ENCODE results near the gene SH2D5. TPM values are rescaled to one million over a fixed set of nuclear protein-coding genes. Genes with fewer than 3 reads are reported as not detected.

Gene SH2D5
- total RNA-seq, 1 donor from 2014 or later, result 5.1 TPM

- Mint-ChIP-seq H3K9me3 (no peaks in the 10 kb centered on the region), H3K36me3 (no peaks in the 10 kb centered on the region), H3K4me1 (peaks cover 32% of the 10 kb centered on the region), H3K27me3 (ENCODE audit: insufficient read depth, low read depth) (peaks cover 12% of the 10 kb centered on the region), H3K4me3 (no peak overlapping the region), H3K27ac (no peak overlapping the region)
- Histone ChIP-seq H3K4me2 (no peak overlapping the region), H3F3A (ENCODE audit: low read depth) (no peaks in the 10 kb centered on the region), H3K9me3 (ENCODE audit: low read depth) (no peaks in the 10 kb centered on the region), H3K27me3 (no peaks in the 10 kb centered on the region), H4K20me1 (ENCODE audit: low read depth) (no peaks in the 10 kb centered on the region), H3K4me3 (no peak overlapping the region), H3K9ac (no peak overlapping the region), H3K36me3 (no peaks in the 10 kb centered on the region), H3K4me1 (no peaks in the 10 kb centered on the region), H3K79me2 (ENCODE audit: low read depth) (no peaks in the 10 kb centered on the region), H2AFZ (replicated peaks) (no peak overlapping the region), H3K27ac (no peak overlapping the region)
- no peak for DNase-seq (ENCODE audit: low spot score)
- TF ChIP-seq EZH2phosphoT487 (IDR thresholded peaks at IDR 0.05), result no peak
- no peak for TF ChIP-seq CTCF (IDR thresholded peaks at IDR 0.05)
- TF ChIP-seq EZH2 (IDR thresholded peaks at IDR 0.05), result no peak
These were observed 23.6 kb downstream of the SH2D5 start for GRCh38 chr1:20708891-20709290.

- Mint-ChIP-seq H3K27me3 (ENCODE audit: insufficient read depth, low read depth) (peaks cover 10% of the 10 kb centered on the region), H3K9me3 (no peaks in the 10 kb centered on the region), H3K36me3 (no peaks in the 10 kb centered on the region), H3K4me1 (peaks cover 32% of the 10 kb centered on the region), H3K27ac (peak overlapping the region; percentile 37), H3K4me3 (no peak overlapping the region)
- Histone ChIP-seq H3F3A (ENCODE audit: low read depth) (no peaks in the 10 kb centered on the region), H3K36me3 (no peaks in the 10 kb centered on the region), H3K4me3 (no peak overlapping the region), H3K9me3 (ENCODE audit: low read depth) (no peaks in the 10 kb centered on the region), H3K27me3 (no peaks in the 10 kb centered on the region), H3K4me2 (no peak overlapping the region), H3K9ac (no peak overlapping the region), H4K20me1 (ENCODE audit: low read depth) (no peaks in the 10 kb centered on the region), H3K79me2 (ENCODE audit: low read depth) (no peaks in the 10 kb centered on the region), H3K4me1 (no peaks in the 10 kb centered on the region), H2AFZ (replicated peaks) (no peak overlapping the region), H3K27ac (no peak overlapping the region)
- no peak for TF ChIP-seq EZH2phosphoT487 (IDR thresholded peaks at IDR 0.05)
- no peak for TF ChIP-seq EZH2 (IDR thresholded peaks at IDR 0.05)
- TF ChIP-seq CTCF (IDR thresholded peaks at IDR 0.05), result no peak
- no peak for DNase-seq (ENCODE audit: low spot score)
These were observed 24.4 kb downstream of the SH2D5 start for GRCh38 chr1:20708057-20708456.

- peaks cover 11% of the 10 kb centered on the region for H3K27me3 Mint-ChIP-seq (ENCODE audit: insufficient read depth, low read depth)
These were observed 25.7 kb downstream of the SH2D5 start for GRCh38 chr1:20706841-20707240.

More at GRCh38 chr1:20706841-20707240, 25.7 kb downstream of the SH2D5 start:
- Mint-ChIP-seq H3K4me3 (no peak overlapping the region), H3K36me3 (no peaks in the 10 kb centered on the region), H3K4me1 (peaks cover 28% of the 10 kb centered on the region), H3K9me3 (no peaks in the 10 kb centered on the region), H3K27ac (no peak overlapping the region)
- no peaks in the 10 kb centered on the region for H3K9me3 ChIP-seq (ENCODE audit: low read depth)
- no peak overlapping the region for H3K4me3 ChIP-seq
- no peak for DNase-seq (ENCODE audit: low spot score)
- H3F3A ChIP-seq (ENCODE audit: low read depth), result no peaks in the 10 kb centered on the region
- no peak overlapping the region for H3K9ac ChIP-seq
- H3K36me3 ChIP-seq, result no peaks in the 10 kb centered on the region
- no peaks in the 10 kb centered on the region for H3K79me2 ChIP-seq (ENCODE audit: low read depth)
- H3K27me3 ChIP-seq, result no peaks in the 10 kb centered on the region
- no peaks in the 10 kb centered on the region for H4K20me1 ChIP-seq (ENCODE audit: low read depth)
- no peak overlapping the region for H3K27ac ChIP-seq
- H2AFZ ChIP-seq (replicated peaks), result no peak overlapping the region
- no peak overlapping the region for H3K4me2 ChIP-seq
- H3K4me1 ChIP-seq, result no peaks in the 10 kb centered on the region
- TF ChIP-seq CTCF (IDR thresholded peaks at IDR 0.05) (no peak), EZH2phosphoT487 (IDR thresholded peaks at IDR 0.05) (no peak), EZH2 (IDR thresholded peaks at IDR 0.05) (no peak)
